H1 (cell line): ENCODE measurements around the gene POLA2. TPM values are rescaled to one million over a fixed set of nuclear protein-coding genes. Genes with fewer than 3 reads are reported as not detected.

Experiments
- CTCF ChIA-PET: fragments of 300-600 bp; sonication (Branson Sonifier 250); formaldehyde crosslinking; loops from one replicate; lab custom pipeline; 2021; ENCODE audit not compliant: partially characterized antibody; lab: Charles Lee
- POLR2A ChIA-PET: fragments of 300-600 bp; sonication (Branson Sonifier 250); formaldehyde crosslinking; loops from one replicate; lab custom pipeline; 2021; ENCODE audit warnings: inconsistent platforms; ENCODE audit not compliant: partially characterized antibody; lab: Charles Lee
- DNase-seq, 2 experiments: peaks; one replicate each; pipeline versions ENCODE4 v3.0.0 to v3.0.0-alpha.2; 2010 to 2022; ENCODE audit warnings: low spot score in 2 of 2, low read depth in 1 of 2, mixed read lengths in 1 of 2
- FAIRE-seq: peaks from 2 replicates; lab custom pipeline; 2011; peaks lifted over from hg19 to GRCh38; lab: Jason Lieb, UNC
- H2AFZ ChIP-seq: 2 replicates; pipeline ENCODE4 v1.8.1; 2012; ENCODE audit warnings: low read length, inconsistent platforms
- H2AK5ac ChIP-seq: 2 replicates; pipeline ENCODE4 v1.6.1; 2013; ENCODE audit warnings: low read depth, low read length
- H2BK120ac ChIP-seq: replicated peaks from 2 replicates; pipeline ENCODE3; 2013; ENCODE audit warnings: low read depth, low read length, inconsistent platforms
- H2BK12ac ChIP-seq: 2 replicates; pipeline ENCODE4 v1.6.1; 2013; ENCODE audit warnings: low read depth, low read length
- H2BK15ac ChIP-seq: 2 replicates; pipeline ENCODE4 v1.6.1; 2013; ENCODE audit warnings: low read length
- H2BK20ac ChIP-seq: 2 replicates; pipeline ENCODE4 v1.6.1; 2013; ENCODE audit warnings: low read length
- H2BK5ac ChIP-seq: 2 replicates; pipeline ENCODE4 v1.6.1; 2013; ENCODE audit warnings: low read depth, low read length
- H3K14ac ChIP-seq: 2 replicates; pipeline ENCODE4 v1.6.1; 2013; ENCODE audit warnings: inconsistent platforms; ENCODE audit not compliant: insufficient read length
- H3K18ac ChIP-seq: 2 replicates; pipeline ENCODE4 v1.6.1; 2013; ENCODE audit warnings: low read length; ENCODE audit errors: extremely low read depth
- H3K23ac ChIP-seq: 2 replicates; pipeline ENCODE4 v1.6.1; 2013; ENCODE audit warnings: inconsistent platforms; ENCODE audit not compliant: insufficient read length
- H3K23me2 ChIP-seq: 2 replicates; pipeline ENCODE4 v1.6.1; 2013; ENCODE audit warnings: low read depth, low read length
- H3K27ac ChIP-seq: 2 replicates; pipeline ENCODE4 v1.6.1; 2011; ENCODE audit warnings: low read depth, low read length, inconsistent platforms
- H3K27me3 ChIP-seq, 4 experiments: replicated peaks in 1 of 4; 1 replicate in 1 of 4; 2 replicates in 3 of 4; pipeline versions ENCODE4 v1.6.1 to v1.8.1; 2011 to 2013; ENCODE audit warnings: low read length in 3 of 4, mild to moderate bottlenecking in 3 of 4, inconsistent platforms in 2 of 4, mixed read lengths in 2 of 4, moderate library complexity in 1 of 4; ENCODE audit not compliant: control insufficient read depth in 3 of 4, insufficient read depth in 3 of 4; ENCODE audit errors: extremely low read depth in 1 of 4
- H3K36me3 ChIP-seq, 4 experiments: 2 replicates each; pipeline versions ENCODE4 v1.6.1 to v1.8.1; 2011 to 2013; ENCODE audit warnings: mild to moderate bottlenecking in 4 of 4, low read length in 3 of 4, moderate library complexity in 2 of 4, control low read depth in 1 of 4, inconsistent platforms in 1 of 4; ENCODE audit not compliant: insufficient read depth in 4 of 4, control insufficient read depth in 2 of 4
- H3K4ac ChIP-seq: replicated peaks from 2 replicates; pipeline ENCODE3; 2013; ENCODE audit warnings: low read length, low read depth, mixed read lengths, inconsistent platforms; ENCODE audit not compliant: insufficient read length
- H3K4me1 ChIP-seq, 4 experiments: replicated peaks in 1 of 4; 1 replicate in 1 of 4; 2 replicates in 3 of 4; pipeline versions ENCODE4 v1.6.1 to v1.8.1; 2011 to 2013; ENCODE audit warnings: low read length in 3 of 4, inconsistent platforms in 2 of 4, mixed read lengths in 1 of 4; ENCODE audit not compliant: insufficient read depth in 4 of 4, control insufficient read depth in 3 of 4
- H3K4me2 ChIP-seq, 2 experiments: 2 replicates each; pipeline versions ENCODE4 v1.6.1 to v1.8.1; 2011 to 2013; ENCODE audit warnings: low read depth in 2 of 2, low read length in 2 of 2, control low read depth in 1 of 2, inconsistent platforms in 1 of 2, mild to moderate bottlenecking in 1 of 2; ENCODE audit not compliant: insufficient read depth in 1 of 2
- H3K4me3 ChIP-seq, 4 experiments: fragments of 200-600, 300-600 bp in 1 of 4; sonication (generic), shearing (Covaris generic), sonication (Bioruptor Twin) in 1 of 4; 2 replicates each; pipeline versions ENCODE4 v1.5.1 to v1.8.1; 2011 to 2016; ENCODE audit warnings: low read length in 4 of 4, low read depth in 3 of 4, control low read depth in 2 of 4, inconsistent platforms in 2 of 4, mild to moderate bottlenecking in 2 of 4, mixed read lengths in 1 of 4, moderate library complexity in 1 of 4; ENCODE audit not compliant: insufficient read depth in 2 of 4; ENCODE audit errors: extremely low read depth in 1 of 4
- H3K56ac ChIP-seq: replicated peaks from 2 replicates; pipeline ENCODE3; 2013; ENCODE audit warnings: low read depth, mild to moderate bottlenecking, mixed read lengths, low read length, inconsistent platforms; ENCODE audit not compliant: insufficient read length
- H3K79me1 ChIP-seq: 2 replicates; pipeline ENCODE4 v1.6.1; 2013; ENCODE audit warnings: low read depth, low read length, control low read depth
- H3K79me2 ChIP-seq, 2 experiments: 2 replicates each; pipeline versions ENCODE4 v1.6.1 to v1.8.1; 2012 to 2013; ENCODE audit warnings: low read length in 2 of 2, mild to moderate bottlenecking in 2 of 2, inconsistent platforms in 1 of 2; ENCODE audit not compliant: insufficient read depth in 2 of 2, control insufficient read depth in 1 of 2
- H3K9ac ChIP-seq, 4 experiments: replicated peaks in 1 of 4; 1 replicate in 1 of 4; 2 replicates in 3 of 4; pipeline versions ENCODE4 v1.6.1 to v1.8.1; 2011 to 2013; ENCODE audit warnings: low read depth in 3 of 4, low read length in 3 of 4, control low read depth in 2 of 4, mild to moderate bottlenecking in 2 of 4, moderate library complexity in 2 of 4, inconsistent platforms in 1 of 4; ENCODE audit errors: extremely low read depth in 1 of 4
- H3K9me3 ChIP-seq, 2 experiments: 2 replicates each; pipeline versions ENCODE4 v1.6.1 to v1.8.1; 2012 to 2013; ENCODE audit warnings: mild to moderate bottlenecking in 2 of 2, moderate library complexity in 2 of 2, control low read depth in 1 of 2, inconsistent platforms in 1 of 2, low read depth in 1 of 2, low read length in 1 of 2, mixed read lengths in 1 of 2; ENCODE audit not compliant: insufficient read depth in 2 of 2
- H4K20me1 ChIP-seq, 2 experiments: replicated peaks in 1 of 2; 2 replicates each; pipeline versions ENCODE3 to v1.8.1; 2011 to 2013; ENCODE audit warnings: inconsistent platforms in 2 of 2, low read length in 2 of 2, mild to moderate bottlenecking in 1 of 2; ENCODE audit not compliant: insufficient read depth in 2 of 2, control insufficient read depth in 1 of 2
- H4K5ac ChIP-seq: 2 replicates; pipeline ENCODE4 v1.6.1; 2013; ENCODE audit warnings: low read length, low read depth, mixed read lengths, inconsistent platforms; ENCODE audit not compliant: insufficient read length
- H4K8ac ChIP-seq: 2 replicates; pipeline ENCODE4 v1.8.0; 2013; ENCODE audit warnings: mild to moderate bottlenecking, moderate library complexity, low read length, inconsistent platforms; ENCODE audit not compliant: insufficient read depth; ENCODE audit errors: extremely low read depth
- H4K91ac ChIP-seq: replicated peaks from 2 replicates; pipeline ENCODE3; 2013; ENCODE audit warnings: low read length, mixed read lengths, inconsistent platforms; ENCODE audit not compliant: insufficient read length
- BACH1 ChIP-seq: IDR thresholded peaks from 2 replicates; pipeline ENCODE4 v1.6.1; 2012; ENCODE audit warnings: low read length, improper control_type of control experiment
- GABPA ChIP-seq: IDR thresholded peaks from 2 replicates; pipeline ENCODE4 v1.6.1; 2011; ENCODE audit warnings: mild to moderate bottlenecking, low read length, moderate library complexity, borderline replicate concordance; ENCODE audit not compliant: insufficient read depth
- MAFK ChIP-seq: IDR thresholded peaks from 2 replicates; pipeline ENCODE4 v1.6.1; 2012; ENCODE audit warnings: low read depth, mild to moderate bottlenecking, improper control_type of control experiment, low read length
- POLR2A ChIP-seq, 2 experiments: IDR thresholded peaks; 1 replicate in 1 of 2; 2 replicates in 1 of 2; pipeline ENCODE4 v1.6.1; 2011; ENCODE audit warnings: low read depth in 2 of 2, low read length in 2 of 2, mild to moderate bottlenecking in 2 of 2; ENCODE audit errors: control extremely low read depth in 1 of 2
- RAD21 ChIP-seq, 2 experiments: IDR thresholded peaks in 1 of 2; conservative IDR thresholded peaks in 1 of 2; 2 replicates each; pipeline ENCODE4 v1.6.1; 2011; ENCODE audit warnings: low read depth in 2 of 2, low read length in 2 of 2, improper control_type of control experiment in 1 of 2, inconsistent platforms in 1 of 2, mild to moderate bottlenecking in 1 of 2, moderate library complexity in 1 of 2
- RBBP5 ChIP-seq: IDR thresholded peaks from 2 replicates; pipeline ENCODE4 v1.7.1; 2012; ENCODE audit warnings: low read depth, mild to moderate bottlenecking, inconsistent platforms, low read length, moderate library complexity, borderline replicate concordance
- SP2 ChIP-seq: IDR thresholded peaks from 2 replicates; pipeline ENCODE4 v1.6.1; 2012; ENCODE audit warnings: mild to moderate bottlenecking, low read length, inconsistent platforms
- TBP ChIP-seq: IDR thresholded peaks from 2 replicates; pipeline ENCODE4 v1.6.1; 2011; ENCODE audit warnings: low read depth, low read length, improper control_type of control experiment
- WGBS, 2 experiments: shearing (Covaris generic) in 1 of 2; methylation state at CpG; one replicate each; pipeline versions ENCODE4 v1.1.6 to v1.1.7; 2013 to 2015; ENCODE audit warnings: low lambda C conversion rate in 2 of 2, mixed read lengths in 2 of 2, inconsistent platforms in 1 of 2, low coverage in 1 of 2, missing lambda C conversion rate in 1 of 2; ENCODE audit not compliant: insufficient replicate concordance in 2 of 2, insufficient coverage in 1 of 2, insufficient read length in 1 of 2; ENCODE audit errors: extremely low coverage in 1 of 2, missing lambda C conversion rate in 1 of 2; 5-methylcytosine and 5-hydroxymethylcytosine counted together
- polyA plus RNA-seq, 7 experiments: library from polyadenylated mRNA; depleted of rRNA in 3 of 7; stranded (reverse) in 5 of 7; unstranded in 2 of 7; fragments of >200 nt in 5 of 7; fragments of 200-250 nt in 2 of 7; gene quantifications; 1 replicate in 5 of 7; 2 replicates in 1 of 7; 4 replicates in 1 of 7; pipeline versions ENCODE4 v1.2.1 to v1.2.3, GENCODE V29; 2011 to 2013; ENCODE audit warnings: missing spikeins in 2 of 7, mixed read lengths in 2 of 7
- total RNA-seq: library from RNA; stranded (reverse); fragmentation: NEBNext Ultra II Directional; extraction: Animal tissue kit (Norgen Biotek cat#: 25700); gene quantifications from 2 replicates; pipeline ENCODE4 v1.2.1, GENCODE V29; 2021

Gene POLA2
- total and polyA plus RNA-seq, 2 of the 8 experiments (the other 6 are each of a cell fraction or from before 2014, with no cell fraction given) = 31.2 to 55.9 TPM

DNA sequence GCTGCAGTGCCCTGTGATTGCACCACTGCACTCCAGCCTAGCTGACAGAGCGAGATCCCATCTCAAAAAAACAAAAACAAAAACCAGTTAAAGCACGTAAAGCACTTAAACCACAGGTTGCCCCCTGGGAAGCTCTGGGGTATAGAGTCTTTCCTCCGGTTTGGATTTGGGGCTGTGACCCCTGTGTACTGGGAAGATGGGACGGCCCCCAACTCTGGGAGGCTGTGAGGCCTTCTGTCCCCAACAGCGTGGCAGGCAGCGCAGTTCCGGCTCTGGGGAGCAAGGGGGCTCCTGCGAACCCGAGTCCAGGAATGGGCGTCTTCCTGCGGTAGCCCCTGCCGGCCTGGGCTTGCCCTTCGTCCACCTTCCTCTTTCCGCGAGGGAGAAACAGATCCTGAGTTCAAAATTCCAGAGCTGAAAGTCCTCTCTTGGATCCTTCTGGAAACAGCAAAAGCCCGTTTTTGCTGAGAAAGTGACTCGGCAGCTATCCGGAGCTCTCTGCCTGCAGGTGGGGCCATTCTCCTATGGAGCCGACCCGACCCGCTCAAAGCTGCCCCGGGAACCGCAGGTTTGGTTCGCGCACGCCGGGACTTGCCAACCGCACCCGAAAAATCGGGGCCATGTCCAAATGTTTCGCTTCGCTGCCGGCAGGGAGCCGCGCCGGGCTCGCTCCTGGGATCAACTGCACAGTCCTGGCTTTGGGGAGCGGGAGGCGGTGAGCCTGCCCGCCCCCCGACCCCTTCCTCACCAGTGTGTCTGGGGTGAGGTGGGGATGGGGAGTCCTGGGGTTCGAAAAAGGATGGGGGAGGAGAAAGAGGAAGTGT, 36.3 kb upstream of the POLA2 start:
- 12% methylated on average over 42 of the region's 42 CpGs; no CpG with 5 or more reads in 1 of the 2 experiments for WGBS, 2 experiments
- H3K4me2 ChIP-seq = peak overlapping the region; percentile 49 to 67
- H3K14ac ChIP-seq = no peak overlapping the region
- H3K9me3 ChIP-seq = no peaks in the 10 kb centered on the region
- no peak overlapping the region for H2BK12ac ChIP-seq
- CTCF ChIA-PET = interaction anchor here (0.7 to 15.4 kb wide), 22 partner anchors 7 to 113 kb away, joined by 3 to 258 read pairs (median 4); partner anchors contain the start of gene POLA2
- H3K56ac ChIP-seq = peak overlapping the region; percentile 26
- H4K20me1 ChIP-seq = no peaks in the 10 kb centered on the region
- peak in 1 of 2 experiments; percentile 77 for DNase-seq
- H3K36me3 ChIP-seq = peaks cover 3 to 8% (median 4%) of the 10 kb centered on the region in 4 experiments; a peak in 4 of 8 replicates
- no peak overlapping the region; the same call in 1 of the 2 replicates for H2BK15ac ChIP-seq
- H2BK20ac ChIP-seq = no peak overlapping the region
- POLR2A ChIA-PET = interaction anchor here (0.6 to 18.1 kb wide), 20 partner anchors 8 to 222 kb away, joined by 3 to 324 read pairs (median 4); partner anchors contain the start of genes CAPN1, CDC42EP2 and POLA2
- H3K4me1 ChIP-seq = peaks cover 0 to 9% (median 7%) of the 10 kb centered on the region in 4 experiments; a peak in 6 of 7 replicates
- H3K23ac ChIP-seq = no peak overlapping the region
- H3K18ac ChIP-seq = peak overlapping the region; percentile 66
- peaks cover 3% of the 10 kb centered on the region; the same call in 1 of the 2 replicates for H3K23me2 ChIP-seq
- peak overlapping the region; percentile 37 to 69 (median 56) for H3K4me3 ChIP-seq
- H2AFZ ChIP-seq = 0 out of 2 replicates have a peak overlapping the region, but pooled peaks have one; percentile 3
- H4K91ac ChIP-seq = no peak overlapping the region
- no peak overlapping the region for H2BK120ac ChIP-seq
- FAIRE-seq = no peak
- H2BK5ac ChIP-seq = peak overlapping the region; percentile 80; the same call in 1 of the 2 replicates
- H3K9ac ChIP-seq = peak overlapping the region in 2 of 4 experiments; percentile 33 to 42; a peak in 2 of 7 replicates
- no peak overlapping the region; the same call in 1 of the 2 replicates for H2AK5ac ChIP-seq
- H3K27ac ChIP-seq = peak overlapping the region; percentile 12; the same call in 1 of the 2 replicates
- H3K27me3 ChIP-seq = no peaks in the 10 kb centered on the region
- H4K8ac ChIP-seq = peak overlapping the region; percentile 52
- no peak overlapping the region for H3K4ac ChIP-seq
- no peaks in the 10 kb centered on the region for H3K79me2 ChIP-seq
- peak overlapping the region; percentile 62 for H4K5ac ChIP-seq
- H3K79me1 ChIP-seq = no peaks in the 10 kb centered on the region
- TF ChIP-seq MAFK (0 out of 2 replicates have a peak, but pooled peaks have one; percentile 19), GABPA (no peak), POLR2A (IDR thresholded peaks at IDR 0.05; ENCODE audit: control extremely low read depth in 1 of 2, low read depth in 2 of 2, low read length in 2 of 2) (peak in 1 of 2 experiments; percentile 58; a peak in 1 of 3 replicates), BACH1 (0 out of 2 replicates have a peak, but pooled peaks have one; percentile 56), RBBP5 (0 out of 2 replicates have a peak, but pooled peaks have one; percentile 70), TBP (peak; percentile 79; the same call in 1 of the 2 replicates), SP2 (no peak), RAD21 (IDR thresholded peaks at IDR 0.05 in 1 of 2, conservative IDR thresholded peaks at IDR 0.05 in 1 of 2; ENCODE audit: low read depth in 2 of 2, low read length in 2 of 2) (peak; percentile 59 to 66)
